ENCODE results near the gene RAB9B.

- TF ChIP-seq CTCF (IDR thresholded peaks at IDR 0.05), result no peak
- TF ChIP-seq ZFX (IDR thresholded peaks at IDR 0.05; ENCODE audit: borderline replicate concordance), result no peak
Observed at GRCh38 chrX:103847174-103847870, 15.3 kb upstream of the RAB9B start.
